Fibroblast of pulmonary artery (primary cell): Measurements from ENCODE around the gene LRP1B.
"Not testable (repeated sequence)": the region's sequence is repeated elsewhere in the genome, so short reads cannot be mapped to it uniquely, and the experiment has no call there.

ENCODE experiments used
- DNase-seq: peaks from one replicate; pipeline ENCODE4 v3.0.0-alpha.2; 2010; ENCODE audit warnings: low read depth
- H3K4me3 ChIP-seq: replicated peaks from 2 replicates; pipeline ENCODE4 v1.5.1; 2011; ENCODE audit warnings: low read depth, mild to moderate bottlenecking, control low read depth, low read length, moderate library complexity
- CTCF ChIP-seq: IDR thresholded peaks from 2 replicates; pipeline ENCODE4 v1.5.1; 2011; ENCODE audit warnings: mild to moderate bottlenecking, control low read depth, low read length, inconsistent platforms; ENCODE audit errors: missing control alignments

Gene LRP1B

GRCh38 chr2:140565756-140566155 lies 1565.1 kb downstream of the LRP1B start:
- DNase-seq, result no peak
- TF ChIP-seq CTCF, result no peak
- no peak overlapping the region for H3K4me3 ChIP-seq

GRCh38 chr2:140555701-140556100 lies 1575.1 kb downstream of the LRP1B start:
- H3K4me3 ChIP-seq, result no peak overlapping the region
- TF ChIP-seq CTCF, result no peak
- no peak for DNase-seq

- no peak overlapping the region for H3K4me3 ChIP-seq
- no peak for TF ChIP-seq CTCF
- no peak for DNase-seq
Observed at GRCh38 chr2:140552634-140553033, 1578.2 kb downstream of the LRP1B start.

- no peak overlapping the region for H3K4me3 ChIP-seq
- TF ChIP-seq CTCF, result no peak
- no peak for DNase-seq
Observed at GRCh38 chr2:140551287-140551686, 1579.5 kb downstream of the LRP1B start.

- no peak overlapping the region for H3K4me3 ChIP-seq
- no peak for DNase-seq
- no peak for TF ChIP-seq CTCF
Observed at GRCh38 chr2:140550821-140551220, 1580.0 kb downstream of the LRP1B start.

GRCh38 chr2:140544769-140545168 lies 1586.0 kb downstream of the LRP1B start:
- not testable (repeated sequence) for H3K4me3 ChIP-seq, DNase-seq

- TF ChIP-seq CTCF, result no peak
- no peak for DNase-seq
- H3K4me3 ChIP-seq, result no peak overlapping the region
Observed at GRCh38 chr2:140542627-140543026, 1588.2 kb downstream of the LRP1B start.
